Measurements from ENCODE around the gene EPM2A. TPM values are rescaled to one million over a fixed set of nuclear protein-coding genes. Genes with fewer than 3 reads are reported as not detected.

The EPM2A gene
- polyA plus RNA-seq, 1 donor from 2014 or later = 15.4 TPM

DNA sequence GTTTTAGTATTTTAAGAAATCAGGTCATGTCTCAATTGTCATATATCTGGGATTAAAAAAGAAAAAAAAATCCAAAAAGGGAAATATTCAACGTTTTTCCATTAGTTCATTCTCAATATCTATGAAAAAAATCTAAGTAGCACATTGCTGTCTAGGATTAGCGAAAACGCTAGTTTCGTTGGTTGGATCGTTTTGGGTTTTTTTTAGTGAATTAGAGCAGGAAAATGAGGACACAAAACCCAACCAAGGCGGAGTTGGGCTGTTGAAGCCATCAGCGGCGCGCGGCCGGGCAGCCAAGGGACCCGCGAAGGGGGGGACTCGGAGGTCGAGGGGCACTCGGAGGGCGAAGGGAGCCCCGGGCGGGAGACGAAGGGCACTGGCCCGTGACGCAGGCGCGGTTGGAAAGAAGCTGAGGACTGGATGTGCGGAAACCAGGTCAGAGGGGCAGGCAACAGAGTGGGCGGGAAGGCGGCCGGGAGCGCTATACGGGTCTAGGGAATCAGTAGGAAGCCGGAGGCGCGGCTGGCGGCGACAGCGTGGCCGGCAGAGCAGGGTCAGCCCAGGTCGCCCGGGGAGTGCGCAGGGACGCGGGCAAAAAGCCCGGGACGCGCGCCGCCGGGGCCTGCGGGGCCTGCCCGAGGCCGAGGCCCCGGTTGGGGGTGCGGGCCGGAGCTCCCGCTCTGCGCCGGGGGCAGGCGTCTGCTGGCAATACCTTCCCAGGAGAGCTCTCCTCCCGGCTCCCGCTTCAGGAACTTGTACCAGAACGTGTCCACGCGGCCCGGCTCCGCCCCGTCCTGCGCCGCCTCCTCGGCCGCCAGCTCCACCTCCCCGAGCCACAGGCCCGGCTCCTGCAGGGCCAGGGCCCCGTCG lies 599 bp downstream of the EPM2A start:
- H3K27ac ChIP-seq (ENCODE audit: low read length) = peak overlapping the region; percentile 89
- peak overlapping the region; percentile 91 for H3K9ac ChIP-seq (ENCODE audit: low read length)
- peaks cover 10% of the 10 kb centered on the region for H3F3A ChIP-seq (ENCODE audit: insufficient read depth, low read length, poor library complexity, severe bottlenecking)
- H4K20me1 ChIP-seq (ENCODE audit: insufficient read depth) = no peaks in the 10 kb centered on the region
- peak overlapping the region; percentile 70 for H2AFZ ChIP-seq (ENCODE audit: low read depth, low read length)
- H3K36me3 ChIP-seq (ENCODE audit: insufficient read depth, low read length) = no peaks in the 10 kb centered on the region
- no peaks in the 10 kb centered on the region for H3K27me3 ChIP-seq (ENCODE audit: insufficient read depth, low read depth, low read length)
- peak; percentile 35 for TF ChIP-seq RAD21 (conservative IDR thresholded peaks at IDR 0.05)
- peak; percentile 75 for TF ChIP-seq POLR2AphosphoS5 (IDR thresholded peaks at IDR 0.05)
- peak; percentile 26 for TF ChIP-seq EP300 (conservative IDR thresholded peaks at IDR 0.05; ENCODE audit: poor library complexity, severe bottlenecking)
- TF ChIP-seq TAF1 (IDR thresholded peaks at IDR 0.05; ENCODE audit: low read depth) = peak; percentile 33
- TF ChIP-seq SMC3 (conservative IDR thresholded peaks at IDR 0.05; ENCODE audit: poor library complexity) = no peak
- TF ChIP-seq, protein P1, sequence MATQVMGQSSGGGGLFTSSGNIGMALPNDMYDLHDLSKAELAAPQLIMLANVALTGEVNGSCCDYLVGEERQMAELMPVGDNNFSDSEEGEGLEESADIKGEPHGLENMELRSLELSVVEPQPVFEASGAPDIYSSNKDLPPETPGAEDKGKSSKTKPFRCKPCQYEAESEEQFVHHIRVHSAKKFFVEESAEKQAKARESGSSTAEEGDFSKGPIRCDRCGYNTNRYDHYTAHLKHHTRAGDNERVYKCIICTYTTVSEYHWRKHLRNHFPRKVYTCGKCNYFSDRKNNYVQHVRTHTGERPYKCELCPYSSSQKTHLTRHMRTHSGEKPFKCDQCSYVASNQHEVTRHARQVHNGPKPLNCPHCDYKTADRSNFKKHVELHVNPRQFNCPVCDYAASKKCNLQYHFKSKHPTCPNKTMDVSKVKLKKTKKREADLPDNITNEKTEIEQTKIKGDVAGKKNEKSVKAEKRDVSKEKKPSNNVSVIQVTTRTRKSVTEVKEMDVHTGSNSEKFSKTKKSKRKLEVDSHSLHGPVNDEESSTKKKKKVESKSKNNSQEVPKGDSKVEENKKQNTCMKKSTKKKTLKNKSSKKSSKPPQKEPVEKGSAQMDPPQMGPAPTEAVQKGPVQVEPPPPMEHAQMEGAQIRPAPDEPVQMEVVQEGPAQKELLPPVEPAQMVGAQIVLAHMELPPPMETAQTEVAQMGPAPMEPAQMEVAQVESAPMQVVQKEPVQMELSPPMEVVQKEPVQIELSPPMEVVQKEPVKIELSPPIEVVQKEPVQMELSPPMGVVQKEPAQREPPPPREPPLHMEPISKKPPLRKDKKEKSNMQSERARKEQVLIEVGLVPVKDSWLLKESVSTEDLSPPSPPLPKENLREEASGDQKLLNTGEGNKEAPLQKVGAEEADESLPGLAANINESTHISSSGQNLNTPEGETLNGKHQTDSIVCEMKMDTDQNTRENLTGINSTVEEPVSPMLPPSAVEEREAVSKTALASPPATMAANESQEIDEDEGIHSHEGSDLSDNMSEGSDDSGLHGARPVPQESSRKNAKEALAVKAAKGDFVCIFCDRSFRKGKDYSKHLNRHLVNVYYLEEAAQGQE (IDR thresholded peaks at IDR 0.05; ENCODE audit: borderline replicate concordance) = peak; percentile 49
- TF ChIP-seq, protein P2, sequence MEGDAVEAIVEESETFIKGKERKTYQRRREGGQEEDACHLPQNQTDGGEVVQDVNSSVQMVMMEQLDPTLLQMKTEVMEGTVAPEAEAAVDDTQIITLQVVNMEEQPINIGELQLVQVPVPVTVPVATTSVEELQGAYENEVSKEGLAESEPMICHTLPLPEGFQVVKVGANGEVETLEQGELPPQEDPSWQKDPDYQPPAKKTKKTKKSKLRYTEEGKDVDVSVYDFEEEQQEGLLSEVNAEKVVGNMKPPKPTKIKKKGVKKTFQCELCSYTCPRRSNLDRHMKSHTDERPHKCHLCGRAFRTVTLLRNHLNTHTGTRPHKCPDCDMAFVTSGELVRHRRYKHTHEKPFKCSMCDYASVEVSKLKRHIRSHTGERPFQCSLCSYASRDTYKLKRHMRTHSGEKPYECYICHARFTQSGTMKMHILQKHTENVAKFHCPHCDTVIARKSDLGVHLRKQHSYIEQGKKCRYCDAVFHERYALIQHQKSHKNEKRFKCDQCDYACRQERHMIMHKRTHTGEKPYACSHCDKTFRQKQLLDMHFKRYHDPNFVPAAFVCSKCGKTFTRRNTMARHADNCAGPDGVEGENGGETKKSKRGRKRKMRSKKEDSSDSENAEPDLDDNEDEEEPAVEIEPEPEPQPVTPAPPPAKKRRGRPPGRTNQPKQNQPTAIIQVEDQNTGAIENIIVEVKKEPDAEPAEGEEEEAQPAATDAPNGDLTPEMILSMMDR (IDR thresholded peaks at IDR 0.05; ENCODE audit: poor library complexity, severe bottlenecking) = no peak
- no peak for TF ChIP-seq EZH2 (IDR thresholded peaks at IDR 0.05; ENCODE audit: borderline replicate concordance, insufficient read depth, low read length, poor library complexity, severe bottlenecking)
- H3K9me3 ChIP-seq (ENCODE audit: low read length) = no peaks in the 10 kb centered on the region
- peak overlapping the region; percentile 86 for H3K4me3 ChIP-seq (ENCODE audit: low read length)
- H3K9me2 ChIP-seq (ENCODE audit: insufficient read depth, low read length) = no peaks in the 10 kb centered on the region
- H3K79me2 ChIP-seq (replicated peaks; ENCODE audit: insufficient read depth, low read length) = peaks cover 16% of the 10 kb centered on the region
- peak overlapping the region; percentile 69 for H3K4me2 ChIP-seq (ENCODE audit: low read length)

DNA sequence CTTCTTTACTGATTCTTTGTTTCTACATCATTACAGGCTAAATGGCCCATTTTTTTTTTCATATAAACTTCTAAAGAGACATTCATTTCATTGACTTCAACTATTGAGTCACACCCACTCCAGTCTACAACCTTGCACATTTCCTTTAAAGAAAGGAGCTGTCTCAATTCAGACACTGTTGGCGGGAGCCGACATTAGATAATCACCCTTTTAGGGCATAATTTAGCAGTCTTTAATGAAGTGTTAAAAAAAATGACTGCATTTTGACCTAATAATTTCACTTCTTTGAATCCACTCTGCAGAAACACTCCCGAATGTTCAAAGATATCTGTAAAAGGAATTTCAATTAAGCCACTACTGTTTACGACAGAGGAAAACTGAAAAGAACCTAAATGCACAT lies 1.5 kb downstream of the EPM2A start:
- H3F3A ChIP-seq (ENCODE audit: insufficient read depth, low read length, poor library complexity, severe bottlenecking) = peaks cover 10% of the 10 kb centered on the region
- H4K20me1 ChIP-seq (ENCODE audit: insufficient read depth) = no peaks in the 10 kb centered on the region
- H3K4me3 ChIP-seq (ENCODE audit: low read length) = peak overlapping the region; percentile 86
- H3K79me2 ChIP-seq (replicated peaks; ENCODE audit: insufficient read depth, low read length) = peaks cover 16% of the 10 kb centered on the region
- no peak for TF ChIP-seq TAF1 (IDR thresholded peaks at IDR 0.05; ENCODE audit: low read depth)
- no peak for TF ChIP-seq EP300 (conservative IDR thresholded peaks at IDR 0.05; ENCODE audit: poor library complexity, severe bottlenecking)
- TF ChIP-seq SMC3 (conservative IDR thresholded peaks at IDR 0.05; ENCODE audit: poor library complexity) = no peak
- no peak for TF ChIP-seq RAD21 (conservative IDR thresholded peaks at IDR 0.05)
- TF ChIP-seq, protein P1 (IDR thresholded peaks at IDR 0.05; ENCODE audit: borderline replicate concordance) = no peak
- no peak for TF ChIP-seq EZH2 (IDR thresholded peaks at IDR 0.05; ENCODE audit: borderline replicate concordance, insufficient read depth, low read length, poor library complexity, severe bottlenecking)
- TF ChIP-seq POLR2AphosphoS5 (IDR thresholded peaks at IDR 0.05) = no peak
- TF ChIP-seq MXI1 (conservative IDR thresholded peaks at IDR 0.05; ENCODE audit: poor library complexity, severe bottlenecking) = no peak
- TF ChIP-seq, protein P2 (IDR thresholded peaks at IDR 0.05; ENCODE audit: poor library complexity, severe bottlenecking) = no peak
- H3K36me3 ChIP-seq (ENCODE audit: insufficient read depth, low read length) = no peaks in the 10 kb centered on the region
- H3K9me3 ChIP-seq (ENCODE audit: low read length) = no peaks in the 10 kb centered on the region
- peak overlapping the region; percentile 91 for H3K9ac ChIP-seq (ENCODE audit: low read length)
- peak overlapping the region; percentile 89 for H3K27ac ChIP-seq (ENCODE audit: low read length)
- H3K9me2 ChIP-seq (ENCODE audit: insufficient read depth, low read length) = no peaks in the 10 kb centered on the region
- H3K4me2 ChIP-seq (ENCODE audit: low read length) = peak overlapping the region; percentile 69
- peak overlapping the region; percentile 70 for H2AFZ ChIP-seq (ENCODE audit: low read depth, low read length)
- H3K27me3 ChIP-seq (ENCODE audit: insufficient read depth, low read depth, low read length) = no peaks in the 10 kb centered on the region
